Psoas muscle (tissue), 8 donors: ENCODE results near the gene GLTPD2. TPM values are rescaled to one million over a fixed set of nuclear protein-coding genes. Genes with fewer than 3 reads are reported as not detected.
A peak's percentile ranks its signal among the peaks of the same experiment; 100 is the strongest.

ENCODE experiments used
- ATAC-seq, 4 donors: fragments of 200-7000 bp; cut with Tn5 transposase; one replicate each; pipeline ENCODE4 v1.9.1; 2020; ENCODE audit warnings: moderate library complexity in 3 of 4, mild to moderate bottlenecking in 2 of 4
- DNase-seq, 2 donors: peaks; one replicate each; pipeline ENCODE4 v3.0.0-alpha.2; 2020
- H3K27ac ChIP-seq: fragments of 200-600 bp; one replicate; pipeline ENCODE4 v1.8.0; 2022
- H3K27me3 ChIP-seq, 3 donors: fragments of 200-600 bp in 1 of 3; one replicate each; pipeline versions ENCODE4 v1.6.1 to v1.8.0; 2013 to 2022; ENCODE audit warnings: low read length in 2 of 3, mild to moderate bottlenecking in 2 of 3, moderate library complexity in 1 of 3; ENCODE audit not compliant: insufficient read depth in 3 of 3
- H3K36me3 ChIP-seq, 2 donors: fragments of 200-600 bp in 1 of 2; one replicate each; pipeline versions ENCODE4 v1.6.1 to v1.8.0; 2013 to 2022; ENCODE audit warnings: low read depth in 1 of 2, mild to moderate bottlenecking in 1 of 2, moderate library complexity in 1 of 2; ENCODE audit not compliant: insufficient read depth in 1 of 2
- H3K4me1 ChIP-seq: fragments of 200-600 bp; one replicate; pipeline ENCODE4 v1.8.0; 2022
- H3K4me3 ChIP-seq: fragments of 200-600 bp; one replicate; pipeline ENCODE4 v1.8.0; 2022; ENCODE audit warnings: mild to moderate bottlenecking
- H3K9me3 ChIP-seq: fragments of 200-600 bp; one replicate; pipeline ENCODE4 v1.8.0; 2022
- CTCF ChIP-seq: fragments of 200-600 bp; IDR thresholded peaks from one replicate; pipeline ENCODE4 v1.8.0; 2022; ENCODE audit warnings: antibody characterized with exemption
- WGBS, 3 donors: extraction: QIAGEN DNeasy Blood & Tissue Kit; methylation state at CpG; one replicate each; pipeline versions ENCODE4 v1.1.6 to v1.1.7; 2013; 5-methylcytosine and 5-hydroxymethylcytosine counted together
- intact Hi-C, 2 donors: fragments of 100-400 bp; cut with DNase I; formaldehyde crosslinking; loops; one replicate each; pipeline versions ENCODE4 v1.11.0 to v1.14.2; 2022
- polyA plus RNA-seq, 3 donors: library from polyadenylated mRNA; stranded (reverse); fragments of 200-250 nt; gene quantifications; one replicate each; pipeline ENCODE4 v1.2.3, GENCODE V29; 2013
- total RNA-seq, 4 donors: library from RNA; stranded (reverse); fragmentation: NEBNext Ultra II Directional in 2 of 4; extraction: Animal tissue kit (Norgen Biotek cat#: 25700) in 2 of 4; gene quantifications; one replicate each; pipeline versions ENCODE4 v1.2.1 to v1.2.4, GENCODE V29; 2021 to 2023
- donor health status: healthy with polysubstance abuse.
- donor health status: DM: no; HTN: no; CAD: no; lungs with moderate emphysema.
- donor health status: Bipolar disorder and iron deficiency.
- donor health status: healthy.
- donor health status: DM: yes; HTN: yes; CAD: no.
- donor health status: DM: no; HTN: no; CAD: no.
- donor health status: DM: no; HTN: no; CAD: no.
- donor health status: DM: yes; HTN: yes; CAD: no.

GLTPD2 gene
- total and polyA plus RNA-seq, 7 donors = not detected

- DNase-seq (no peak), ATAC-seq (no peak)
- intact Hi-C loops = no loop called here
- Histone ChIP-seq H3K27me3 (no peaks in the 10 kb centered on the region), H3K36me3 (peaks cover 0 to 28% of the 10 kb centered on the region in 2 donors), H3K9me3 (no peaks in the 10 kb centered on the region), H3K27ac (no peak overlapping the region), H3K4me3 (no peak overlapping the region), H3K4me1 (peaks cover 10% of the 10 kb centered on the region)
- no peak for TF ChIP-seq CTCF
- WGBS, 3 donors = 74 to 84% (median 79%) methylated on average over 7 of the region's 7 CpGs
Measured at GRCh38 chr17:4812690-4813089, 23.9 kb downstream of the GLTPD2 start.

GRCh38 chr17:4815043-4815675 is 26.4 kb downstream of the GLTPD2 start:
- Histone ChIP-seq H3K27me3 (no peaks in the 10 kb centered on the region), H3K9me3 (no peaks in the 10 kb centered on the region), H3K27ac (no peak overlapping the region), H3K36me3 (peaks cover 0 to 32% of the 10 kb centered on the region in 2 donors), H3K4me1 (no peaks in the 10 kb centered on the region), H3K4me3 (no peak overlapping the region)
- ATAC-seq = no peak
- intact Hi-C loops = no loop called here
- DNase-seq = peak in 1 of 2 donors; percentile 19
- no peak for TF ChIP-seq CTCF
- WGBS, 3 donors = 85 to 94% (median 89%) methylated on average over 7 of the region's 7 CpGs

GRCh38 chr17:4816826-4817225 is 28.1 kb downstream of the GLTPD2 start:
- no peak for TF ChIP-seq CTCF
- no peak overlapping the region for H3K27ac ChIP-seq
- DNase-seq (peak in 1 of 2 donors; percentile 15), ATAC-seq (no peak)
- H3K9me3 ChIP-seq = no peaks in the 10 kb centered on the region
- H3K36me3 ChIP-seq = peaks cover 0 to 40% of the 10 kb centered on the region in 2 donors
- H3K4me1 ChIP-seq = no peaks in the 10 kb centered on the region
- no peaks in the 10 kb centered on the region for H3K27me3 ChIP-seq
- intact Hi-C loops = no loop called here
- H3K4me3 ChIP-seq = no peak overlapping the region
- WGBS, 3 donors = 90 to 92% (median 92%) methylated on average over 13 of the region's 13 CpGs

GRCh38 chr17:4818276-4818675 is 29.5 kb downstream of the GLTPD2 start:
- Histone ChIP-seq H3K9me3 (no peaks in the 10 kb centered on the region), H3K27ac (no peak overlapping the region), H3K36me3 (peaks cover 0 to 43% of the 10 kb centered on the region in 2 donors), H3K4me3 (no peak overlapping the region), H3K4me1 (no peaks in the 10 kb centered on the region), H3K27me3 (no peaks in the 10 kb centered on the region)
- DNase-seq (peak in 1 of 2 donors; percentile 30), ATAC-seq (no peak)
- intact Hi-C loops = no loop called here
- 81 to 87% (median 86%) methylated on average over 11 to 12 of the region's 12 CpGs for WGBS, 3 donors
- TF ChIP-seq CTCF = no peak

GRCh38 chr17:4822835-4823234 is 34.1 kb downstream of the GLTPD2 start:
- no peaks in the 10 kb centered on the region for H3K9me3 ChIP-seq
- no peak for TF ChIP-seq CTCF
- DNase-seq = peak in 1 of 2 donors; percentile 24
- H3K4me1 ChIP-seq = no peaks in the 10 kb centered on the region
- peaks cover 0 to 22% of the 10 kb centered on the region in 2 donors for H3K36me3 ChIP-seq
- H3K27me3 ChIP-seq = no peaks in the 10 kb centered on the region
- intact Hi-C loops = no loop called here
- H3K4me3 ChIP-seq = no peak overlapping the region
- no peak overlapping the region for H3K27ac ChIP-seq
- ATAC-seq = no peak
- 75 to 90% (median 77%) methylated on average over 3 of the region's 3 CpGs for WGBS, 3 donors
